ENCODE results near the gene ASPHD1.
"Not testable (repeated sequence)": the region's sequence is repeated elsewhere in the genome, so short reads cannot be mapped to it uniquely, and the experiment has no call there.

Gene ASPHD1

DNA sequence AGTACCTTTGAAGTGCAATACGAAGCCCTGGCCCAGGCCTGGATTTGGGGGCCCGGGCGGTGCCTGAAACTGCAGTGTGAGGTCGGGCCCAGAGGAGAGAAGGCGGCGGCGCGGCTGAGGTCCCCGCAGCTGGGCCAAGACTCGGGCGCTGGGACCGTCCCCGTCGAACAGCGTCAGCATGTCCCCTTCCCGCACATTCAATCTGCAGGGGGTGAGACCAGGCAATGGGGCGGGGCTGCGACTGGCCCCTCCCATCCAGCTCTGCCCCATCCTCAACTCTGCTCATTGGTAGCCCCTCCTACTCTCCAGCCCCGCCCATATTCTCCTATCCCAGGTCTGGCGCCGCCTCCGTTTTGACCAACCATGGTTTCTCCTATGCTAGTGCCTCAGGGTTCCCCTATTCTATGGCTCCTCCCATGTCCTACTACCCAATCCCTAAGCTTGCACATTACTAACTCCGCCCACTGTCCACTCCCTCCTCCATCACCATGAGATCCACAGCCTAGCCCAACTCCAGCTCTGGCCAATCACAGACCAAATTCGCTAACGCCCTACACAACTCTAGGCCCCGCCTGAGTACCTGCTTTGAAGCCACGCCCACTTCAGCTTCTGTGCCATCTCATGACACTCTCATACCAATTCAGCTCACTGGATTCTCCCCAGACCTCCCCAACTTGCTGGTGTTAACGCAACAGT, 22.9 kb upstream of the ASPHD1 start:
- DNase-seq: peak; percentile 57

DNA sequence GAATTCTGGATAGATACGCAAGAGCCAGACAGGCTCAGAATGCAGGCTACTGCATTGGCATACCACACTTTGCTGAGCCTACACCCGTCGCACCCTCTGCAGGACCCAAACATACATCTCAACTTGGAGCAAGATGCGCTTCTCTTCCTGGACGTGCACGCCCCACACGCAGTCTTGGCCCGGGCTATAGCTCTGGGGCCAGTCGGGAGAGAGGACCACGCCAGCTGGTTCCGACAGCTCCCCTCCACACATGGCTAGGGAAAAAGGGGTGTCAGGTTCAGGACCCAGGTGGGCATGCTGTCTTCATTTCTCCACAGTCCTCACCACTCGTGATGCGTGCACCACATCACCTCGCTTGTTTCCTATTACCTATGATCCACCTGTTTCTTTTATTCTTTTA, 22.1 kb upstream of the ASPHD1 start:
- DNase-seq: no peak

DNA sequence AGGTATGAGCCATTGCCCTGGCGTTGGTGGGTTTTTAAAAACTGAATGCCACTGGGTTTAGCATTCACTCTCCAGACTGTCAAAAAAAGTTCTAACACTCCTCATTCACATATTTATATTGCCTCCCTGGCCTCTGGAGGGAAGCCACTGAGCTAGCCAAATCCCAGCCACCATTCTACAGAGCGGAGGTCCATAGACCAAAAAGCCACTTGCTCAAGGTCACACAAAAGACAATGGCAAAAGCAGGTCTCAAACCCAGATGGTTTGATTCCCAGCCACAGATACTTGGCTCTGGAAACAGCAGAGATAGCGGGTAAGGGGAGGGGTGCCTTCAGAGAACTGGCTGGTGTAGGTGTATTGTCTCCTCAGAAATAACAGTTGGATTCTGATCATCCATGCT, 19.2 kb upstream of the ASPHD1 start:
- DNase-seq: no peak

DNA sequence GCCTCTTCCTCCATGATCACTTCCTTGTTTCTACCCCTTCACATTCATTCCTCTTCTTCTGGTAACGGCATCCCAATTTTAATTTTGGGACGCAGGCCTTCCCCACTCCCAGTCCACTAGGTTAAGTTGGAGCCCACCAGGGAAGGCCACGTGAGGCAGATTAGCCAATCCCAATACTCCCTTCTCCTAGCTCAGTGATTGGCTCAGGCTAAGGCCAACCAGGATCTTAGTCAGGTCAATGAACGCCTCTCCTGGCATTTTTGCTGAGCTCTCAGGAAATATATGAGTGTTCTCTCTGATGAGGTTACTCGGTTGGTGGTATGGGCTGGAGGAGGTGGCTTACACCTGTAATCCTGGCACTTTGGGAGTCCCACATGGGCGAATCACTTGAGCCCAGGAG, 16.3 kb upstream of the ASPHD1 start:
- DNase-seq: no peak

DNA sequence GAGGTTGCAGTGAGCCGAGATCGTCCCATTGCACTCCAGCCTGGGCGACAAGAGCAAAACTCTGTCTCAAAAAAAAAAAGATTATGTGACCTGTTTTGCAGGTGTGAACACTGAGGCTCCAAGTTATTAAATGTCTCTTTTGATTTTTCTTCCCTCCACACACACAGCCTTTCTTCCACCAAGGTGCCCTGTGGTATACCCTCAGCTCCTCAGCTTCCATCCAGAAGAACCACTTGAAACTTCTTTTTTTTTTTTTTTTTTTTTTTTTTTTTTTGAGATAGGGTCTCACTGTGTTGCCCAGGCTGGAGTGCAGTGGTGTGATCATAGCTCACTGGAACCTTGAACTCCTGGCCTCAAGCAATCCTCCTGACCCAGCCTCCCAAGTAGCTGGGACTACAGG, 10.9 kb upstream of the ASPHD1 start:
- not testable (repeated sequence) for DNase-seq

DNA sequence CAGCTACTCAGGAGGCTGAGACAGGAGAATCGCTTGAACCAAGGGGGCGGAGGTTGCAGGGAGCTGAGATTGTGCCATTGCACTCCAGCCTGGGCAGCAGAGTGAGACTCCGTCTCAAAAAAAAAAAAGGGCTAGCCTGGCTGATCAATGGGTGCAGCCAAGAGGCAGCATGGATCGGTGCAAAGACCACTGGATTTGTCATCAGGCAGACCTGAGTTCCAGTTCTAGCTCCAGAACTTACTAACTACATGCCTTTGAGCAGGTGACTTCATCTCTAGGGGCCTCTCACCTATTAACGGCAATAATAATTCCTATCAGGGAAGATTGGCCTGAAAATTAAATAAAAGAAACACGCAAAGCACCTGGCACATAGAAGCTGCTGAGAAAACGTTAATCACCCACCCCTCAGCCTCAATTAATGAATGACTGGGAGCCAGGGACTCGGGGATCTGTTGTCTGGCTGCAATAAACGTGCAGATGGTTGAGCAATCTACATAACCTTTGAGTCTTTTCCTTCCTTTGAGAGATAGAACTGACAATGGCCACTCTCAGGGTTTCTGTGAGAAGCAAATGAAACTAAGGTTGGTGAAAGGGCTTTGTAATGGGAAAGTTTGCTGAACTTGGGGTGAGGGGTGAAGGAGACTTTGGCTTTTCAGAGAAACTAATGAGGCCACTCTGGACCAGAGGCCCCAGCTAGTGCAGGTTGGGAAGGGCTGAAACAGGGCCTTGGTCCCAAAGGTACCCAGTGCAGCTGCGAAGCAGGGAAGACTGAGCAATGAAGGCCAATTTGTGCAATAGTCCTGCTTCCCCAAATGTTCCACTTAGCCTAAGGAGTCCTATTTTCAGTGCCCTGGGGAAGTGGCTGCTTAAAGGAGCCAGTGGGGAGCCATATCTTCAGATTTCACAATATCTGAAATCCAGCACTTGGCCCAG, 8.5 kb upstream of the ASPHD1 start:
- no peak for DNase-seq

DNA sequence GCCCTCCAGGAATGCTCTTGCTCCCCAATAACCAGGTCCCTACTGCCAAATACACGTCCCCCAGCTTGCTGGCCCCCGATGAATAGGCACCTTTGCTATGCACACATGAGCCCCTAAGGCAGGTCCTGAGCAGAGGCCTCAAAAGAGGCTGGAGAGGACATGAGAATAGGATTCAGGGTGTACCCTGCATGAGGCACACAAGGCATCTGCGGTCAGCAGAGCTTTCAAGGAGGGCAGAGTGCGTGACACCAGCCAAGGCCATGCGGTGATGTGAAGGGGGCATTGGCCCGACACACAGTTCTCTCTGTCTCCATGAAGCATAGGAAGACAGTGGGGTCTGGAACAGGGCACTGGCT, 7.9 kb upstream of the ASPHD1 start:
- DNase-seq: no peak

DNA sequence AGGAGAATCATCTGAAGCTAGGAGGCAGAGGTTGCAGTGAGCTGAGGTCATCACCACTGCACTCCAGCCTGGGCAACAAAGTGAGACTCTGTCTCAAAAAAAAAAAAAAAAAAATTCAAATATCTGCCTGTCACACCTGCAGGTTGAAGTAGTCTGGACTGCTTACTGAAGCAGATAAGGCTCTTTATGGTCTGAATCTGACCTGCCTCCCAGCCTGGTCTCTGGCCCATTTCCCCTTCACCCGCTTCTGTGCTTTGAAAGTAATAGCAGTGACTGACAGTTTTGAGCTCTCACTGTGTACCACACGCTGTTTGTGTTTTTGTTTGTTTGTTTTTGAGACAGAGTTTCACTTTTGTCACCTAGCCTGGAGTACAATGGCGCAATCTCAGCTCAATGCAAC, 6.7 kb upstream of the ASPHD1 start:
- peak; percentile 64 for DNase-seq

DNA sequence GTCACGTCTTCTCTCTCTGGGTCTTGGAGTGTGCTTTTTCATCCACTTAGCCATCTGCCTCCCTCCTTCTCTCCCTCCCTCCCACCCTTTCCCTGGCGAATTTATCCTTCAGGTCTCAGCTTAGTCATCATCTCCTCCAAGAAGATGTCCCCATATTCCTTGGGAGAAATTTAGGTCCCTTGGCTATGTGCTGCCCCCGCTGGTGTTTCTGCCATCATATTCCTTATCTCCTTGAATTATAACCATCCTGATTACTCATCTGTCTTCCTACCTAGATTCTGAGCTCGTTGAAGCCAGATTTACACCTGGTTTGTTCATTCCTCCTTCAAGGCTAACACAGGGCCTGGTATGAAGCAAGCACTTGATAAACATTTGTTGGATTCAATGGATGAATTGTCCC, 5.9 kb upstream of the ASPHD1 start:
- DNase-seq: no peak

DNA sequence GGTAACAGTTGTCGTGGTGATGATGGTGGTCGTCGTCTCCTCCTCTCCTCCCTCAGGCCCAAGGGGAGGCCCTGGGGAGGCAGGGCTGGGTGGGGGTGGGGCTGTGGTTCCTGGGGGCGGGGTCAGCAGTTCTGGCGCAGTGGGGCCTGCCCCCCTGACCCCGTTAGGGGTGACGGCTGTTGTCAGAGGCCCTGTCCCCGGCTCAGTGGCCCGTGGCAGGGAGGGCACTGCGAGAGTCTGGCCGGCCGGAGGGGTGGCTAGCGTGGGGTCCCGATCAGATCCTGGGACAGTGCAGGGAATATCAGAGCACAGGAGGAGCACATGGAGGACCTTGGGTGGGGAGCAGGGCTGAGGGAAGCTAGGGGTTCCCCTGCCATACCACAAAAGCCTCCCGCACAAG, 3.4 kb upstream of the ASPHD1 start:
- no peak for DNase-seq

DNA sequence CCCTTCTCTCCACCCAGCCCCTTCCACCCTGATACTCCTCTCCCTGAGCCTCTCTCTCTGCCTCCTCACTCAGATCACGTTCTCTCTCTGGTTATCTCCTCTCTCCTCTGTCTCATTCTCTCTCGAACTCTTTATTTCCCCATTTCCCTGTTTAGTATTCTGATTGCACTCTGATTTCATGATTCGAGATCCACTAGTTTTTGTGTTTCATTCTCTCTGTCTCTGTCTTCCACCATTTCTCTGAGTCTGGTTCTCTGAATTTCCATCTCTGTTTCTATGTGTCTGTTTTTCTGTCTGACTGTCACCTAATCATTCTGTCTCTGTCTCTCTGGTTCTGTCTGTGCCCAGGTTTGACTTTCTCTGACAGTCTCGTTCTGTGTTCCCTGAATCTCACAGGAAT, 3.0 kb upstream of the ASPHD1 start:
- peak; percentile 40 for DNase-seq

DNA sequence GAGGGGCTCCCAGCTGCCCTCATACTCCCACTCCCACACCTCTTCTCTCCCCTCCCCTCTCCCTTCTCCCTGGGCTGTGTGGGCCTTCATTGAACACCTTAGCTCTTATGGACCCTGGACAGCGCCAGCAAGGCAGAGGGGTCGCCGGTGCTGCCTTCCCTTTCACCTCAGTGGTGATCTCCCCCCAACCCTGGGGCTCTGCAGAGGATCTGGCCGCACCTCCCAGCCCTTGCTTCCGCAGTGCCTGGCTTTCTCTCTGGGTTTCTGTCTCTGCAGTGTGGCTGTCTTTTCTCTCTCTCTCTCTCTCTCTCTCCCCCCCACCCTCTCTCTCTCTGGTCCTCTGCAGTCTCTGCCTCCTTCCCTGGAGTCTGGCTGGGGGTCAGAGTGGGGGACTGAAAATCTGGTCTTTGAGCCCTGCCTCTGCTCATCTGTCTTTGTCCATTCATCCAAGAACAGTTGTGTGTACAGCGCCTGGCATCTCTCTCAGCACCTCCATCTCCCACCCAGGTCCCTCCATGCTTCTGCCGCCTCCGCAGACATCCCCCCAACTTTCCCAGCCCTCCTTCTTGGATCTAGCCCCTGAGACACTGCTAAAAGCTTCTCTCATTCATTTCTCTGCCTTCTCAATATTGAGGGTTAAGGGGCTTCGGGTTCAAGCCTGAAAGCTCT, 2.0 kb upstream of the ASPHD1 start:
- DNase-seq: no peak

DNA sequence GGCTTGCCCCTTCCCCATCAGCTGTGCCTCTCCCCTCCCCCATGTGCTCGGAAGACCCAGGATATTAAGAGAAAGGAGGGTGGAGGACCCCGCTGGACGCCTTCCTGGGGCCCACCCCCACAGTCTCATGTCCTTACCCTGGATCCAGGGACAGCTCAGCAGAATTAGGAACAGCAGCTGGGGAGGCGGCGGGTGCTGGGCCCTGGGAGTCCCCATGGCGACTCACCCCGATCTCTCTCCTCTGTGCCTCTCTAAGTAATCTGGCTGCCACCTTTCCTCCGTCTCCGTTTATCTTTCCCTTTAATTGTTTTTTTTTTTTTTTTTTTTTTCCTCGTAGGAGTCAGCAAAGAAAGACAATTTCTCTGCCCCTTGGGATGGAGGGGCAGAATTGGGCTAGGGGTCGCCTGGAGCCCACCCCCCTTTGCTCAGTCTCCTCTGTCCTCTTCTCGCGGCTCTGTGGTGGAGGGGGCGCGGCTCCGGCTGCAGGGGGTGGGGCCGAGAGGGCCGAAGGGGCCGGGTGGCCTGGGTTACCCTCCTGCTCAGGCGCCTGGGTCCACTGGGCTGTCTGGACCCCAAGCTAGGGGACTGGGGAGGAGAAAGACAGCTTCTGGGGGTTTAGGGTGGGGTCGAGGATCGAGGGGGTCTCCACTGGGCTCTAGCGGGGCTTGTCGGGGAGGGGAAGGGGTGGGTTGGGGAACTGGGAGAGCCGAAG, 1.3 kb upstream of the ASPHD1 start:
- no peak for DNase-seq

DNA sequence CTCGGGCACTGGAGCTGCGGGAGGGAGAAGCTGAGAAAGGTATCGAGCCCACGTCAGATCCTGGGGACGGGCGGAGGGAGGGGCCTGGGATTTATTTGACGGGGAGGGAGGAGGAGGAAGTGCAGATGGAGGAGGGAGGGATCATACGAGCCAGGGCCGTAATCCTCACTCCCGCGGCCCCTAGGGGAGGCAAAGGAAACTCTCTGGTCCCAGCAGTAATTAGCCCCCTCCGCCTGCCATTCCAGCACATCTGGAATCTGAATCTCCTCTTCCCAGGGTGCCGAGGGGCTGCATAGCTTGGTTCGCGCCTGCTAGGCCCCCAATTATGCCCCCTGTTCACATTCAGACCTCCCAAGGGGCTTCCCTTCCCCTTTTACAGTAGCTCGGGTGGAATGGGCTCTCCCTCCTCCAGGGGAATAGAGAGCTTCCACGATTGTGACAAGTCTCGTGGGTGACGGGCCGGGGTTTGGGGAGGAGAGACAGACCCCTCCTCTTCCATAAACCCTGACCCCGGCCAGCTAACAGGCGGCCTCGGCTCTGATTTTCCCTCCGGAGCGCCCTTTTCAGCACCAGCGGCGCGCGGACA, 679 bp upstream of the ASPHD1 start, which contains the start of gene SEZ6L2:
SEZ6L2 (minus strand) TSS at position 35 of the 586 bp plus-strand sequence. CDS start 531 bp downstream, outside the sequence.
- DNase-seq: peak; percentile 87

DNA sequence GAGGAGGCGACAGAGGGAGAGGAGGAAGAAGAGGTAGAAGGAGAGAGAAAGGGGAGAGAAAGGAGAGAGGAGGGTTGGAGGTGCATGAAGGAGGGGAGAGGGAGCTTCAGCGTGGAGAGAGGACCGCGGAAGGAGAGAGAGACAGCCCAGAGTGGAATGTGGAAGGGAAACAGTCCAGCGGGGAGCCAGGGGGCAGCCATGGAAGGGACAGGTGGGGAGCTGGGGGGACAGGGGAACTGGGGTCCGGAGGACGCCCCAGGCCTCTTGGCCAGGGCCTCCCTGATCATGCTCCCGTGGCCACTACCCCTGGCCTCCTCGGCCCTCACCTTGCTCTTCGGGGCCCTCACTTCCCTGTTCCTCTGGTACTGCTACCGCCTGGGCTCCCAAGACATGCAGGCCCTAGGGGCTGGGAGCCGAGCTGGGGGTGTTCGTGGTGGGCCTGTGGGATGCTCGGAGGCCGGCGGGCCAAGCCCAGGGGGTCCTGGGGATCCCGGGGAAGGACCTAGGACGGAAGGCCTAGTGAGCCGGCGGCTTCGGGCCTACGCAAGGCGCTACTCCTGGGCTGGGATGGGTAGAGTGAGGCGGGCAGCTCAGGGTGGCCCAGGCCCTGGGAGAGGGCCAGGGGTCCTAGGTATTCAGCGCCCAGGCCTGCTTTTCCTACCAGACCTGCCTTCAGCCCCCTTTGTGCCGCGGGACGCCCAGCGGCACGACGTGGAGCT, 759 bp downstream of the ASPHD1 start:
- no peak for DNase-seq

DNA sequence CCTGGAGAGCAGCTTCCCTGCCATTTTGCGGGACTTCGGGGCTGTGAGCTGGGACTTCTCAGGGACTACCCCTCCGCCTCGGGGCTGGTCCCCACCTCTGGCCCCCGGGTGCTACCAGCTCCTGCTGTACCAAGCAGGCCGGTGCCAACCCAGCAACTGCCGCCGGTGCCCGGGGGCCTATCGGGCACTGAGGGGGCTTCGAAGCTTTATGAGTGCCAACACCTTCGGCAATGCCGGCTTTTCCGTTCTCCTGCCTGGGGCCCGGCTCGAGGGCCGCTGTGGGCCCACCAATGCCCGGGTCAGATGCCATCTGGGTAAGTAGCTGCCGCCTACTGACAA, 1.3 kb downstream of the ASPHD1 start:
- no peak for DNase-seq

DNA sequence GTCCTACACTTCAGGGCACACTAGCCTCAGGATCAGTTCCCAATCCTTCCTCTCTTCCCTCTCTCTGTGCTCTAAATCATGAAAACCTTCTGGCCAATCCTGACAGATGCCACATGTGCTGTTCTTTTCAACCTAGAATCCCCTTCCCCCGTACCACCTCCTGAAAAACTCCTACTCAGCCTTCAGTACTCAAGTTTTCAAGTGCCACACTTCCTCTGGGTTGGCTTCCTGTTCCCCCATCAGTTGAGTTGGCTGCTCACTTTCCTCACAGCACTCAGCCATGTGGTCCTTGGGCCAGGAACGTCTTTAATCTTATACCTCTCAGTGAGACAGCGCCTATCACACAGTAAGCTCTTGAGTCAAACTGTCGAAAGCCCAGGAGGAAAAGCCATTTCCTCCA, 3.3 kb downstream of the ASPHD1 start:
- DNase-seq: no peak

DNA sequence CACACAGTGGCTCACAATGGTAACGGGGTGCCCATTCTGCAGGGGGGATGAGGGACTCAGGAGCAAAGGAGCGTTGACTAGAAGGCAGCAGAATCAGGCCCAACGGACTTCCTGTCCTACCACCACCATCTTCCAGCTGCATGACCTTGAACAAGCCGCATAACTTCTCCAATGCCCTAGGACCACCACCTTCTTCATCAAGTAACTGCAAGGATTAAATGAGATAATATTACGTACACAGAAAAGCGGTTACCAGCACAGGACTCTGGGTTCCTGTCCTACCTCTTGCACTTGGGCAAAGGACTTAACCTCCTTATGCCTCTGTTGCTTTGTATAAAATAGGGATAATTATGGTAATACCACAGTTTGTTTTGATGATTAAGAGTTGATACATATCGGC, 4.7 kb downstream of the ASPHD1 start:
- no peak for DNase-seq

DNA sequence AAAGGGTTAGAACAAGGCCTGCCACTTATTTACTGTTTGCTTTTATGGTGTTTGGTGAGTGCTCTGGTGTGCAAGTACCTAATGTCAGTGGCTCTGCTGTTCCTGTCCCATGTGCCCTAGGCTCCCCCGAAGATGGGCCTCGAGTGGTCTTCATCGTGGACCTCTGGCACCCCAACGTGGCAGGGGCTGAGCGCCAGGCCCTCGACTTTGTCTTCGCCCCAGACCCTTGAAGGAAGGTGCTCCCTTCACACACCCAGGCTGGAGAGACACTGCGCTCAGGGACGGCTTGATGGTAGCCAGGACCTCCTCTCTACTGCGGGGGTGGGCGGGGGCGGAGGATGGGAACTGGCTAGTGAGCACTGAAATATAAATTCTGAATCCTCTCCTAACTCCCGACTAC, 5.4 kb downstream of the ASPHD1 start:
- DNase-seq: no peak

DNA sequence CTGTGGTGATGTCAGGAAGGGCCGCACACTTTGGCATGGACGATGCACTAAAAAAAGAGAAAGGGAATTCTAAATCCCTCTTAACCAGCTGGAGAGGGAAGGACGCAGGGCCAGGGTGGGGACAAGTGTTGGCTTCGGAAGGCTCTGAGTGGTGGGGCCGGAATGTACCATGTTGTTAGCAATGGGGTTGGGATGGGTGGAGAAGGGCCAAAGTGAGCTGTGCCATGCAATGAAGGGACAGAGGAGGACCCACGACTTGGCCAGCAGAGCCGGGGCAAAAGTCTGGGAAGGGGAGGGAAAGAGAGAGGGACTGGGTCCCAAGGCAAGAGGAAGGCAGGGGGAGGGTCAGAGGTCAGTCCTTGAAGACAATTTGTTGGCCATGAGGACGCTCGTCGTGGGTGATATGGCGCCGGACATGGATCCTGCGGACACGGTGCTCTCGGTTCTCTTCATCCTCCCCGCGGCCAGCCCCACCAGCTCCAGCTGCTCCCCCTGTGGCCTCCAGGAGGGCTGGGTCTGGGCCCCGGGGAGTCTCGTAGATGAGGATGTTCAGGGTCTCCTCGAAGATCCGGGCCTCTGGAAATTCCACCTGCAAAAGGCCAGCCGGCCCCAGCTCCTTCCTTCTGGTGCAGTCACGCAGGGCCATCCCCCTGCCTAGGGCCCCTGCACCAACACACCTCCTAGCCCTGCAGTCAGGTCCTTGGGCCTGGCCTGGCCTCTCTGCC, 6.4 kb downstream of the ASPHD1 start:
- DNase-seq: no peak

DNA sequence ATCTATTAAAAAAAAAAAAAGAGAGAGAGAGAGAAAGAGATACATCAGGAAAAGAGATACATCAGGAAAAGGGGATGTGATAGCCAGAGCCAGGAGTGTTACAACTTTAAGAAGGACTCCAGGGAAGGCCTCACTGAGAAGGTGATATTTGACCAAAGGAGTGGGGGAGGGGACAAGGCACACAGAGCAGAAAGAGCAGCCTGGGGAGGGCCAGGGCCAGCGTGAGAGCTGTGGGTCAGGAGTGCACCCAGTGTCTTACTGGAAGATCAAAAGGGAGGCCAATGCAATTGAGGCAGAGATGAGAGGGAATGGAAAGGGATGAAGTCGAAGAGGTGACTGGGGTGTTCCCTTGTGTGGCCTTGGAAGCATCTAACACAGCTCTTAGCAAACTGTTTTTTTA, 7.7 kb downstream of the ASPHD1 start:
- no peak for DNase-seq
